Measurements from ENCODE around the gene KCTD19.
A peak's percentile ranks its signal among the peaks of the same experiment; 100 is the strongest.

- peak in 1 of 3 experiments; percentile 5 for TF ChIP-seq CTCF (optimal IDR thresholded peaks at IDR 0.05 in 1 of 3, IDR thresholded peaks at IDR 0.05 in 1 of 3, conservative IDR thresholded peaks at IDR 0.05 in 1 of 3; ENCODE audit: extremely low read depth in 1 of 3, insufficient read depth in 2 of 3, low read length in 3 of 3)
- TF ChIP-seq EZH2 (IDR thresholded peaks at IDR 0.05; ENCODE audit: low read length) = no peak
Observed at GRCh38 chr16:67264277-67264676, 62.3 kb downstream of the KCTD19 start.

Data from keratinocyte (primary cell).